ENCODE data around the gene DLX4.

The DLX4 gene

GRCh38 chr17:49969134-49969759, at the start of gene DLX4:
Gene DLX4, plus strand, starts transcription at chr17:49969190. Its CDS starts 279 bp downstream, at chr17:49969469.
- no peak for DNase-seq (ENCODE audit: low read depth)
- peak within 1 kb of the TSS; percentile 25 for H3K4me3 ChIP-seq (ENCODE audit: low read depth, low read length)

- H3K4me3 ChIP-seq (ENCODE audit: low read depth, low read length) = no peak overlapping the region
Measured at GRCh38 chr17:49920030-49920769, 48.8 kb upstream of the DLX4 start.

GRCh38 chr17:49922095-49922494, 46.9 kb upstream of the DLX4 start:
- no peak for DNase-seq (ENCODE audit: low read depth)
- H3K4me3 ChIP-seq (ENCODE audit: low read depth, low read length) = no peak overlapping the region

More at GRCh38 chr17:49920030-49920769, 48.8 kb upstream of the DLX4 start:
- no peak for DNase-seq (ENCODE audit: low read depth)

- no peak for DNase-seq (ENCODE audit: low read depth)
Measured at GRCh38 chr17:49924116-49924515, 44.9 kb upstream of the DLX4 start.

GRCh38 chr17:49924589-49924988, 44.4 kb upstream of the DLX4 start:
- DNase-seq (ENCODE audit: low read depth) = no peak
- H3K4me3 ChIP-seq (ENCODE audit: low read depth, low read length) = no peak overlapping the region

More at GRCh38 chr17:49924116-49924515, 44.9 kb upstream of the DLX4 start:
- H3K4me3 ChIP-seq (ENCODE audit: low read depth, low read length) = no peak overlapping the region

- H3K4me3 ChIP-seq (ENCODE audit: low read depth, low read length) = no peak overlapping the region
- DNase-seq (ENCODE audit: low read depth) = no peak
Measured at GRCh38 chr17:49925921-49926320, 43.1 kb upstream of the DLX4 start.

- H3K4me3 ChIP-seq (ENCODE audit: low read depth, low read length) = no peak overlapping the region
- no peak for DNase-seq (ENCODE audit: low read depth)
Measured at GRCh38 chr17:49926886-49927285, 42.1 kb upstream of the DLX4 start.

GRCh38 chr17:49928126-49928800, 40.7 kb upstream of the DLX4 start:
- H3K4me3 ChIP-seq (ENCODE audit: low read depth, low read length) = no peak overlapping the region
- DNase-seq (ENCODE audit: low read depth) = no peak

- no peak overlapping the region for H3K4me3 ChIP-seq (ENCODE audit: low read depth, low read length)
- no peak for DNase-seq (ENCODE audit: low read depth)
Measured at GRCh38 chr17:49928837-49929475, 40.0 kb upstream of the DLX4 start.

- H3K4me3 ChIP-seq (ENCODE audit: low read depth, low read length) = no peak overlapping the region
- DNase-seq (ENCODE audit: low read depth) = no peak
Measured at GRCh38 chr17:49930880-49931279, 38.1 kb upstream of the DLX4 start.

GRCh38 chr17:49931416-49932137, 37.4 kb upstream of the DLX4 start:
- DNase-seq (ENCODE audit: low read depth) = no peak
- no peak overlapping the region for H3K4me3 ChIP-seq (ENCODE audit: low read depth, low read length)

GRCh38 chr17:49932138-49932723, 36.8 kb upstream of the DLX4 start:
- DNase-seq (ENCODE audit: low read depth) = no peak
- H3K4me3 ChIP-seq (ENCODE audit: low read depth, low read length) = no peak overlapping the region

- H3K4me3 ChIP-seq (ENCODE audit: low read depth, low read length) = no peak overlapping the region
- DNase-seq (ENCODE audit: low read depth) = no peak
Measured at GRCh38 chr17:49932901-49933300, 36.1 kb upstream of the DLX4 start.

- no peak overlapping the region for H3K4me3 ChIP-seq (ENCODE audit: low read depth, low read length)
- DNase-seq (ENCODE audit: low read depth) = no peak
Measured at GRCh38 chr17:49935526-49936210, 33.3 kb upstream of the DLX4 start.

- H3K4me3 ChIP-seq (ENCODE audit: low read depth, low read length) = no peak overlapping the region
- no peak for DNase-seq (ENCODE audit: low read depth)
Measured at GRCh38 chr17:49936386-49936785, 32.6 kb upstream of the DLX4 start.

- DNase-seq (ENCODE audit: low read depth) = no peak
Measured at GRCh38 chr17:49939318-49939717, 29.7 kb upstream of the DLX4 start.

GRCh38 chr17:49941427-49941826, 27.6 kb upstream of the DLX4 start:
- no peak overlapping the region for H3K4me3 ChIP-seq (ENCODE audit: low read depth, low read length)
- DNase-seq (ENCODE audit: low read depth) = no peak

More at GRCh38 chr17:49939318-49939717, 29.7 kb upstream of the DLX4 start:
- no peak overlapping the region for H3K4me3 ChIP-seq (ENCODE audit: low read depth, low read length)

- DNase-seq (ENCODE audit: low read depth) = no peak
- no peak overlapping the region for H3K4me3 ChIP-seq (ENCODE audit: low read depth, low read length)
Measured at GRCh38 chr17:49942947-49943346, 26.0 kb upstream of the DLX4 start.

All from skeletal muscle cell (primary cell).